H9 (cell line): ENCODE results near the gene IER2. TPM values are rescaled to one million over a fixed set of nuclear protein-coding genes. Genes with fewer than 3 reads are reported as not detected.

Experiments
- DNase-seq: peaks from one replicate; pipeline ENCODE4 v3.0.0-alpha.2; 2017
- H2AFZ ChIP-seq: one replicate; pipeline ENCODE4 v1.6.1; 2013; ENCODE audit warnings: mild to moderate bottlenecking, low read length, control low read depth, moderate library complexity
- H2AK5ac ChIP-seq: 2 replicates; pipeline ENCODE4 v1.6.1; 2013; ENCODE audit warnings: low read length, control low read depth, mixed read lengths; ENCODE audit not compliant: insufficient read length
- H2BK120ac ChIP-seq: one replicate; pipeline ENCODE4 v1.6.1; 2013; ENCODE audit warnings: low read depth, mild to moderate bottlenecking, low read length, control low read depth, inconsistent platforms; ENCODE audit not compliant: poor library complexity, severe bottlenecking
- H2BK12ac ChIP-seq: 2 replicates; pipeline ENCODE4 v1.6.1; 2013; ENCODE audit warnings: low read length, control low read depth, mixed read lengths, low read depth; ENCODE audit not compliant: insufficient read length
- H2BK15ac ChIP-seq: 2 replicates; pipeline ENCODE4 v1.6.1; 2013; ENCODE audit warnings: low read depth, low read length, control low read depth
- H2BK20ac ChIP-seq: one replicate; pipeline ENCODE4 v1.6.1; 2013; ENCODE audit warnings: low read depth, mild to moderate bottlenecking, low read length, control low read depth, inconsistent platforms; ENCODE audit not compliant: poor library complexity, severe bottlenecking
- H2BK5ac ChIP-seq: 2 replicates; pipeline ENCODE4 v1.6.1; 2013; ENCODE audit warnings: low read length, control low read depth, mixed read lengths; ENCODE audit not compliant: insufficient read length
- H3K14ac ChIP-seq: 2 replicates; pipeline ENCODE4 v1.6.1; 2013; ENCODE audit warnings: low read length, control low read depth; ENCODE audit not compliant: insufficient read depth
- H3K18ac ChIP-seq: 2 replicates; pipeline ENCODE4 v1.6.1; 2013; ENCODE audit warnings: low read depth, mild to moderate bottlenecking, mixed read lengths, low read length, control low read depth; ENCODE audit not compliant: insufficient read length
- H3K23ac ChIP-seq: 2 replicates; pipeline ENCODE4 v1.6.1; 2013; ENCODE audit warnings: low read length, control low read depth, mixed read lengths, low read depth; ENCODE audit not compliant: insufficient read length
- H3K23me2 ChIP-seq: 2 replicates; pipeline ENCODE4 v1.6.1; 2013; ENCODE audit warnings: low read depth, mild to moderate bottlenecking, mixed read lengths, low read length, control low read depth; ENCODE audit not compliant: insufficient read length, poor library complexity, severe bottlenecking
- H3K27ac ChIP-seq: 2 replicates; pipeline ENCODE4 v1.5.1; 2013; ENCODE audit warnings: low read length, control low read depth, mixed read lengths, low read depth; ENCODE audit not compliant: insufficient read length
- H3K27me3 ChIP-seq: 2 replicates; pipeline ENCODE4 v1.6.1; 2013; ENCODE audit warnings: low read length, control low read depth, inconsistent platforms; ENCODE audit not compliant: insufficient read depth
- H3K4ac ChIP-seq: 2 replicates; pipeline ENCODE4 v1.6.1; 2013; ENCODE audit warnings: low read depth, mild to moderate bottlenecking, control low read depth, inconsistent platforms, low read length, moderate library complexity
- H3K4me1 ChIP-seq: 2 replicates; pipeline ENCODE4 v1.6.1; 2013; ENCODE audit warnings: low read length, control low read depth, inconsistent platforms; ENCODE audit not compliant: insufficient read depth
- H3K4me2 ChIP-seq: 2 replicates; pipeline ENCODE4 v1.6.1; 2013; ENCODE audit warnings: low read length, control low read depth, mixed read lengths; ENCODE audit not compliant: insufficient read length, insufficient read depth
- H3K56ac ChIP-seq: 2 replicates; pipeline ENCODE4 v1.6.1; 2013; ENCODE audit warnings: low read depth, mild to moderate bottlenecking, mixed read lengths, low read length, control low read depth; ENCODE audit not compliant: insufficient read length
- H3K79me1 ChIP-seq: 2 replicates; pipeline ENCODE4 v1.6.1; 2013; ENCODE audit warnings: low read depth, mild to moderate bottlenecking, moderate library complexity, low read length, control low read depth, inconsistent platforms; ENCODE audit not compliant: insufficient read depth, poor library complexity, severe bottlenecking
- H3K79me2 ChIP-seq: 2 replicates; pipeline ENCODE4 v1.6.1; 2013; ENCODE audit warnings: low read length, control low read depth, inconsistent platforms; ENCODE audit not compliant: insufficient read depth
- H3K9ac ChIP-seq: 2 replicates; pipeline ENCODE4 v1.6.1; 2013; ENCODE audit warnings: low read length, control low read depth, mixed read lengths; ENCODE audit not compliant: insufficient read length; ENCODE audit errors: extremely low read depth
- H3K9me3 ChIP-seq: one replicate; pipeline ENCODE4 v1.6.1; 2013; ENCODE audit warnings: low read depth, low read length, inconsistent platforms; ENCODE audit not compliant: control insufficient read depth
- H3T11ph ChIP-seq: one replicate; pipeline ENCODE4 v1.6.1; 2013; ENCODE audit warnings: mild to moderate bottlenecking, low read length, control low read depth, inconsistent platforms
- H4K20me1 ChIP-seq: one replicate; pipeline ENCODE4 v1.6.1; 2013; ENCODE audit not compliant: control insufficient read depth, insufficient read length, insufficient read depth
- H4K5ac ChIP-seq: 2 replicates; pipeline ENCODE4 v1.6.1; 2013; ENCODE audit warnings: low read depth, mild to moderate bottlenecking, mixed read lengths, low read length, control low read depth; ENCODE audit not compliant: insufficient read length
- H4K8ac ChIP-seq: replicated peaks from 2 replicates; pipeline ENCODE4 v1.6.1; 2013; ENCODE audit warnings: low read length, control low read depth, mixed read lengths, low read depth; ENCODE audit not compliant: insufficient read length
- H4K91ac ChIP-seq: 2 replicates; pipeline ENCODE4 v1.6.1; 2013; ENCODE audit warnings: low read depth, mild to moderate bottlenecking, moderate library complexity, mixed read lengths, low read length, control low read depth; ENCODE audit not compliant: insufficient read length
- H3K27ac Mint-ChIP-seq, 3 experiments: 2 replicates in 2 of 3; 3 replicates in 1 of 3; pipeline ENCODE4 v1.8.0; 2020 to 2021; ENCODE audit warnings: mixed read lengths in 3 of 3, mild to moderate bottlenecking in 1 of 3, moderate library complexity in 1 of 3
- H3K27me3 Mint-ChIP-seq: 2 replicates; pipeline ENCODE4 v1.8.0; 2021; ENCODE audit warnings: low read depth, mild to moderate bottlenecking, moderate library complexity, mixed read lengths
- H3K36me3 Mint-ChIP-seq, 3 experiments: 2 replicates in 2 of 3; 3 replicates in 1 of 3; pipeline ENCODE4 v1.8.0; 2020 to 2021; ENCODE audit warnings: low read depth in 3 of 3, mixed read lengths in 3 of 3; ENCODE audit not compliant: insufficient read depth in 1 of 3
- H3K4me1 Mint-ChIP-seq, 2 experiments: 2 replicates each; pipeline ENCODE4 v1.8.0; 2020; ENCODE audit warnings: mixed read lengths in 2 of 2
- H3K4me3 Mint-ChIP-seq, 2 experiments: 2 replicates in 1 of 2; 3 replicates in 1 of 2; pipeline ENCODE4 v1.8.0; 2020 to 2021; ENCODE audit warnings: mild to moderate bottlenecking in 2 of 2, mixed read lengths in 2 of 2, moderate library complexity in 1 of 2
- H3K9me3 Mint-ChIP-seq, 2 experiments: 2 replicates in 1 of 2; 3 replicates in 1 of 2; pipeline ENCODE4 v1.8.0; 2020; ENCODE audit warnings: mild to moderate bottlenecking in 2 of 2, mixed read lengths in 2 of 2, moderate library complexity in 1 of 2
- CTCF ChIP-seq: fragments of 200-600 bp; sonication (generic); conservative IDR thresholded peaks from 3 replicates; pipeline ENCODE4 v1.8.0; 2021; ENCODE audit warnings: antibody characterized with exemption, mild to moderate bottlenecking
- WGBS: extraction: QIAGEN DNeasy Blood & Tissue Kit; methylation state at CpG from one replicate; pipeline ENCODE4 v1.1.7; 2013; ENCODE audit warnings: missing lambda C conversion rate, low lambda C conversion rate, mixed read lengths; ENCODE audit not compliant: insufficient read length; ENCODE audit errors: extremely low coverage; 5-methylcytosine and 5-hydroxymethylcytosine counted together
- total RNA-seq: library from RNA; stranded (reverse); gene quantifications from 2 replicates; pipeline ENCODE4 v1.2.1, GENCODE V29; 2021

The IER2 gene
- total RNA-seq, 1 experiment from 2014 or later: 160 TPM

- Histone ChIP-seq H3K4me1 (peaks cover 11% of the 10 kb centered on the region; the same call in 1 of the 2 replicates), H3K14ac (peak within 1 kb of the TSS; percentile 94), H3K4ac (no peak within 1 kb of the TSS; the same call in 1 of the 2 replicates), H3K9ac (peak within 1 kb of the TSS; percentile 84), H2BK120ac (no peak within 1 kb of the TSS), H3K23me2 (peaks cover 11% of the 10 kb centered on the region), H2BK20ac (no peak within 1 kb of the TSS), H3K18ac (peak within 1 kb of the TSS; percentile 94), H3T11ph (no peak within 1 kb of the TSS), H2AK5ac (no peak within 1 kb of the TSS), H3K79me1 (no peaks in the 10 kb centered on the region), H2BK12ac (peak within 1 kb of the TSS; percentile 53), H3K9me3 (no peaks in the 10 kb centered on the region), H3K27me3 (no peaks in the 10 kb centered on the region), H3K27ac (no peak within 1 kb of the TSS), H2BK5ac (no peak within 1 kb of the TSS), H4K91ac (no peak within 1 kb of the TSS), H4K8ac (no peak within 1 kb of the TSS), H4K20me1 (no peaks in the 10 kb centered on the region), H2BK15ac (no peak within 1 kb of the TSS), H3K23ac (no peak within 1 kb of the TSS), H3K79me2 (peaks cover 49% of the 10 kb centered on the region), H3K4me2 (peak within 1 kb of the TSS; percentile 69), H2AFZ (no peak within 1 kb of the TSS), H4K5ac (no peak within 1 kb of the TSS), H3K56ac (no peak within 1 kb of the TSS)
- no peaks in the 10 kb centered on the region for H3K27me3 Mint-ChIP-seq
- peaks cover 7 to 53% (median 43%) of the 10 kb centered on the region in 3 experiments; a peak in 6 of 7 replicates for H3K36me3 Mint-ChIP-seq
- peak; percentile 93 for DNase-seq
- WGBS: no CpG with 5 or more reads among the region's 65 CpGs
- peak within 1 kb of the TSS; percentile 87 to 99 (median 99); a peak in 5 of 7 replicates for H3K27ac Mint-ChIP-seq
- H3K4me3 Mint-ChIP-seq: peak within 1 kb of the TSS; percentile 98 to 100
- peaks cover 47 to 49% of the 10 kb centered on the region in 2 experiments for H3K4me1 Mint-ChIP-seq
- peaks cover 0 to 1% of the 10 kb centered on the region in 2 experiments; a peak in 2 of 5 replicates for H3K9me3 Mint-ChIP-seq
- TF ChIP-seq CTCF: no peak
Observed at GRCh38 chr19:13117772-13118423, 32.3 kb upstream of the IER2 start, which contains the start of gene NACC1. TSS of gene NACC1 (plus strand) at chr19:13118264. CDS start at chr19:13135208, 16,944 bp downstream.
